Osteocyte (in vitro differentiated cells): Measurements from ENCODE around the gene BRF1. TPM values are rescaled to one million over a fixed set of nuclear protein-coding genes. Genes with fewer than 3 reads are reported as not detected.
"Not testable (repeated sequence)": the region's sequence is repeated elsewhere in the genome, so short reads cannot be mapped to it uniquely, and the experiment has no call there.

Experiments
- DNase-seq: peaks from one replicate; pipeline ENCODE4 v3.0.0; 2021; ENCODE audit warnings: mixed read lengths; ENCODE audit not compliant: unreplicated experiment; ENCODE audit errors: extremely low spot score
- H3K27ac Mint-ChIP-seq: one replicate; pipeline ENCODE4 v1.8.0; 2021; ENCODE audit warnings: mild to moderate bottlenecking, mixed read lengths; ENCODE audit not compliant: unreplicated experiment
- H3K27me3 Mint-ChIP-seq: one replicate; pipeline ENCODE4 v1.8.0; 2021; ENCODE audit warnings: mixed read lengths; ENCODE audit not compliant: unreplicated experiment
- H3K36me3 Mint-ChIP-seq: one replicate; pipeline ENCODE4 v1.8.0; 2021; ENCODE audit warnings: mixed read lengths; ENCODE audit not compliant: unreplicated experiment
- H3K4me1 Mint-ChIP-seq: one replicate; pipeline ENCODE4 v1.8.0; 2021; ENCODE audit warnings: mixed read lengths; ENCODE audit not compliant: unreplicated experiment
- H3K4me3 Mint-ChIP-seq: one replicate; pipeline ENCODE4 v1.8.0; 2021; ENCODE audit warnings: mild to moderate bottlenecking, moderate library complexity, mixed read lengths; ENCODE audit not compliant: unreplicated experiment
- H3K9me3 Mint-ChIP-seq: one replicate; pipeline ENCODE4 v1.8.0; 2021; ENCODE audit warnings: mixed read lengths; ENCODE audit not compliant: unreplicated experiment
- CTCF ChIP-seq: fragments of 200-600 bp; sonication (generic); IDR thresholded peaks from 2 replicates; pipeline ENCODE4 v1.5.0; 2021; ENCODE audit warnings: antibody characterized with exemption, mild to moderate bottlenecking, moderate library complexity
- total RNA-seq: library from RNA; stranded (reverse); gene quantifications from 2 replicates; pipeline ENCODE4 v1.2.1, GENCODE V29; 2021

Gene BRF1
- total RNA-seq, 1 donor from 2014 or later = 43.5 TPM

GRCh38 chr14:105294142-105294597, 6.6 kb downstream of the BRF1 start:
- Mint-ChIP-seq H3K9me3 (no peaks in the 10 kb centered on the region), H3K27me3 (no peaks in the 10 kb centered on the region), H3K4me3 (no peak overlapping the region), H3K27ac (no peak overlapping the region), H3K36me3 (no peaks in the 10 kb centered on the region), H3K4me1 (peaks cover 13% of the 10 kb centered on the region)
- DNase-seq = no peak
- no peak for TF ChIP-seq CTCF

- Mint-ChIP-seq H3K27me3 (no peaks in the 10 kb centered on the region), H3K4me3 (no peak overlapping the region), H3K36me3 (no peaks in the 10 kb centered on the region), H3K4me1 (peaks cover 8% of the 10 kb centered on the region), H3K9me3 (no peaks in the 10 kb centered on the region), H3K27ac (no peak overlapping the region)
- DNase-seq = no peak
- no peak for TF ChIP-seq CTCF
Measured at GRCh38 chr14:105292826-105293711, 7.7 kb downstream of the BRF1 start.

GRCh38 chr14:105290621-105291346, 10.0 kb downstream of the BRF1 start:
- Mint-ChIP-seq H3K9me3 (no peaks in the 10 kb centered on the region), H3K27me3 (no peaks in the 10 kb centered on the region), H3K4me1 (peaks cover 7% of the 10 kb centered on the region), H3K27ac (no peak overlapping the region), H3K36me3 (peaks cover 2% of the 10 kb centered on the region), H3K4me3 (no peak overlapping the region)
- TF ChIP-seq CTCF = peak; percentile 11
- no peak for DNase-seq

- not testable (repeated sequence) for H3K27me3 Mint-ChIP-seq, H3K27ac Mint-ChIP-seq, H3K9me3 Mint-ChIP-seq, H3K4me3 Mint-ChIP-seq, H3K36me3 Mint-ChIP-seq, DNase-seq, H3K4me1 Mint-ChIP-seq
Measured at GRCh38 chr14:105288936-105289335, 11.9 kb downstream of the BRF1 start.

GRCh38 chr14:105287249-105288102, 13.3 kb downstream of the BRF1 start:
- Mint-ChIP-seq H3K4me3 (no peak overlapping the region), H3K36me3 (peaks cover 6% of the 10 kb centered on the region), H3K4me1 (no peaks in the 10 kb centered on the region), H3K27me3 (no peaks in the 10 kb centered on the region), H3K9me3 (no peaks in the 10 kb centered on the region), H3K27ac (no peak overlapping the region)
- TF ChIP-seq CTCF = no peak
- no peak for DNase-seq
